NCI-H526 treated with DMSO at 0.1 percent for 48 hours (cell line): ENCODE data around the gene IFT22.
A peak's percentile ranks its signal among the peaks of the same experiment; 100 is the strongest.
"Not testable (repeated sequence)": the region's sequence is repeated elsewhere in the genome, so short reads cannot be mapped to it uniquely, and the experiment has no call there.

Source experiments
- DNase-seq: peaks from one replicate; lab custom pipeline; 2025; lab: John Stamatoyannopoulos, UW

The IFT22 gene

DNA sequence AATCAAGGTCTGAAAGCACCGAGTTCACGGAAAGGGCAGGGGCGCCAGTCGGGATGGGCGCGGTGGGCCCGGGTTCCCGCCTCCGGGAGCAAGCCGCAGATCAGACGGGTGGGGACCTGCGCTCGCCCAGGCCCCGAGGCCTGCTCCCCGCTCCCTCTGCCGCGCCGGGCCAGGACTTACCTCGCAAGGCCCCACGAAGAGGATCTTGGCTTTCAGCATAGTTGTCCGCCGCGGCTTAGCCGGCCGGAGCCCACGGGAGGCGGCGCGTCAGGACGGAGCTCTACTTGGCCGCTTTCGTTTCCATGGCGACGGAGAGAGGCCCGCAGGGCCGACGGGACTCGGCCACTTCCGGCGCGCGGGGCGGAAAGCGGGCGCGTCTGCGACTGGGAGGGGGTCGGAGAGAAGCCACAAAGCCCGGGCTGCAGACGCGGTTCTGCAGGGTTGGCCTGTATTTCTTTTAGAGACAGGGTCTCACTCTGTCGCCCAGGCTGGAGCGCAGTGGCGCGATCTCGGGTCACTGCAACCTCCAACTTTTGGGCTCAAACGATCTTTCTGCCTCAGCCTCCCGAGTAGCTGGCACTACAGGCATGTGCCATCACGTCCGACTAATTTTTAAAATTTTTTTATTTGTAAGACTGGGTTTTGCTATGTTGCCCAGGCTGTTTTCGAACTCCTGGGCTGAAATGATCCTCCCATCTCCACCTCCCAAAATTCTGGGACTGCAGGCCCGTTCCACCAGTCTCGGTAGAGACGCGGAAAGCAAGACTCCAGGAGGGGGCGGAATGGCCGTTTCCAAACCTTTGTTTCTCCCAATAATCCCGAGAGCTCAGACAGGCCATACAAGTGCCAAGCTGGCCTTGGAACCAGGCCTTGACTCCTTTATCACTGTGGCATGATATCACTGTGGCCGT is at the start of gene IFT22:
Gene IFT22, minus strand, starts transcription at position 322 of the 911 bp plus-strand sequence. Its CDS starts 103 bp downstream, at position 219.
- DNase-seq = peak; percentile 81

DNA sequence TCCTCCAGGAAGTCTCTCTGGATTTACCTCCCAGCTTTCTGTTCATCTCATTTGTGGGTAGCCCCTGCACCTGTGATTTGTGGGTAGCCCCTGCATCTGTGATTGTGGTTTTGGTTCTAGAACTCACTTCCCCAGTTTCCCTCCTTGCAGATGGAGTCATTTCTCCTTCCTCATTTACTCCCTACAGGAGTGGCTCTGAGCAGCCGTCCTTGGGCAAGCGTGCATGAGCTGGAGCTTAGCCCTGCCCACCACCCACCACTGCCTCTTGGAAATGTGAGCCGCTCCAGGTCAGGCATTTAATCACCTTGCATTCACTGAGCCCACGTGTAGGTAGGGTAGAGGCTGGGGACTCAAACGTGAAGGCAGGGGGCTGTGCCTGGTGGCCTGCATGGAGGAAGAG is 49.2 kb upstream of the IFT22 start:
- no peak for DNase-seq

DNA sequence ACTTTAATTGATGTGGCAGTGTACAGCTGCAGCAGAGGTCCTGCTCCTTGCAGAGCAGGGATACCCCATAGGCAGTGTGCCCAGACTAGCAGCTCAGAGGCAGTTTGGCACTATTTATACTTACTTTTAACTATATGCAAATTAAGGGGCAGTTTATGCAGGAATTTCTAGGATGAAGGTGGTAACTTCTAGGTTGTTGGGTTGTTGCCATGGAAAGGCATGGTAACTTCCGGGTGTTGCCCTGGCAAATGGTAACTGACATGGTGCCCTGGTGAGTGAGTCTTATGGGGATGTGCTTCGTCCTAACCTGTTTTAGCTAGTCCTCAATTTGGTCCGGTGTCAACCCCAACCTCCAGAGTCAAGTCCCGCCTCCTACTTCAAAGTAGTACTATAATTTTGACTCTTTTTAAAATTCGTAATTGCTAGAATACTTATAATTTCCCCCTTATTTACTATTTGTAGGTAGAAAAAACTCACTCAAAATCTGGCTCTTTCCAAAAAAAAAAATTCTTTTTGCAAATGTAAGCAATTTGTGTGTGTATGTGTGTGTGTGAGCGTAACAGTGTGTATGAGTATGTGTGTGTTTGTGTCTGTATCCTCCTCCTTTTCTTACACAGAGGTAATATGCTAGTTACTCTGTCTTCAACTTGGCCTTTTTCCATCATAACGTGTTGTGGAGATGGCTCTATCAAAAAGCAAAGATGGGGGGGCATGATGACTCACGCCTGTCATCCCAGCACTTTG is 47.0 kb upstream of the IFT22 start:
- no peak for DNase-seq

DNA sequence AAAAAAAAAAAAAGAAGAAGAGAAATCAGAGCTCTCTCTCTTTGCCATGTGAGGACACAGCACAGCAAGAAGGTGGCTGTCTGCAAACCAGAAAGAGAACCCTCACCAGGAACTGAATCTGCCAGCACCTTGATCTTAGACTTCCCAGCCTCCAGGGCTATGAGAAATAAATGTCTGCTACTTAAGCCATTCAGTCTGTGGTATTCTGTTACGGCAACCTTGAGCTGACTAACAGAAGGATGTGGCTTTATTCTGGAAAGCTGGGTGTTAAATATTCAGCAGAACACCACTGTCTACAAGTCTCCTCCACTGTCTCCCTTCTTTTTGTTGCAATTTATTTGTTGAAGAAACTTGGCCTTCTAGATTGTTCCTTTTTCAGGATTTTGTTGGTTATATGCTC is 46.1 kb upstream of the IFT22 start:
- DNase-seq = no peak

DNA sequence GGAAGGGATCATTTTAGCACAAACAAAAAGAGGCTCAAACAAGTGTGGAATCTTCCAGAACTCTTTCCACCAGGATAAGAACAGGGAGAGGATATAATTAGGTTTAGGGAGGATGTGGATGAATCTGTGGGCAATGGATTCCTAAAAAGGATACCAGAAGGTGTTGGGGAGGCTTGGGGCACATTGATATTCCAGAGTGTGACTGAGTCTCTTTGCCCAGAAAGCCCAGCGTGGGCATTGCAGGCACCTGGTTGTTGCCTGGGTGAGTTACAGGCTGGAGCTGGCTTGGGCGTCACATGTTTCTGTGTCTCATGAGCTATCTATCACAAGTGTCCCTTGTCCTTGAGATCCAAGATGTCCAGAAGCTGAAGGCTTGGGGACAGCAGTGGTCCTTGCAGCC is 44.3 kb upstream of the IFT22 start:
- DNase-seq = no peak

DNA sequence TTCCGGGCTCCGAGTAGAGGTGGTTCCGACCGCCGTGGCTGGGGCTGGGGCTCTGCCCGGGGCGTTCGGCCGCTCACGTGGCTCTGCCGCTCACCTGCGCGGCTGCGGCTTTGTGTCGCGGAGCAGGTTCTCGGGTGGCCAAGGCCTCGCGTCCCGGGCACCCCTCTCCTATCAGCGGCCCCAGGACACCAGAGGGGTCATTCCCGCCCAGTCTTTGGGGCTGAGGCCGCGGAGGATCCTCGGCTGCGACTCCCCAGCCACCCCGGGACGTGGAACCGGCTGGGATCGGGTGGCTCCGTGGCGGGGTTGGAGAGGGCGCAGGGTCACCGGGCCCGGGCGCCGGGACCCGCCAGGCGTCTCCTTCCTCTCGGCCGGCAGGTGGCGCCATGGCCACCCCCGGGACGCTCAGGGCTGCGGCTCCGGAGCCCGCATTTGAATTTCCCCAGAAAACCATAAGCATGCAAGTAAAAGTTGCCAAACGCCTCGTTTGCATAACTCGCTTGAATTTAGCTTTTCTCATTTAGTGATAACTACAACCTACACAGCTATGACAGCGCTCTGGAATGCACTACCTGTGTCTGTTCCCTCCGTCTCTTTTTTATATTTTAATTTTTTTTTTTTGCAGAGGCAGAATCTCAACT is 42.2 kb upstream of the IFT22 start:
- peak; percentile 82 for DNase-seq

DNA sequence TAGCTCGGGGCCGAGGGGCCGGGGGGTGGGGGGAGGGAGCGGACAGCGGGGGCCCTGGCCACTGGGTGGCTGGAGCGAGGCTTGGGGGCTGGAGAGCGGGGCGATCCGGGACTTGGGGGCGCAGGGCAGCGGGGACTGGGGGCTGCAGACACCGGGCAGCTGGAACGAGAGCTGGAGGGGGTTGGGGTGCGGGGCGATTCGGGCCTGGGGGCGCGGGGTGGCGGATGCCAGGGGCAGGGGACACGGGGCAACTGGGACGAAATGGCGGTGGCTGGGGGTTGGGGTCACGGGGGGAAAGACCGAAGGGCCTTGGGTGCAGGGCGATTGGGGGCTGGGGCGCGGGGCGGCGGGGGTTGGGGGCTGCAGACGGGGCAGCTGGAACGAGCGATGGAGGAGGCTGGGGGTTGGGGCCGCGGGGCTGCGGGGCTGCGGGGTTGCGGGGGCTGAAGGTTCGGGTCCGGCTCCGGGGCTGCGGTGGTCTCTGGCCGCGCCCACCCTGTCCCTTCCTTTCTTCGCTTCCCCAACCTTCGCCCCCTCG is 41.7 kb upstream of the IFT22 start:
- no peak for DNase-seq

DNA sequence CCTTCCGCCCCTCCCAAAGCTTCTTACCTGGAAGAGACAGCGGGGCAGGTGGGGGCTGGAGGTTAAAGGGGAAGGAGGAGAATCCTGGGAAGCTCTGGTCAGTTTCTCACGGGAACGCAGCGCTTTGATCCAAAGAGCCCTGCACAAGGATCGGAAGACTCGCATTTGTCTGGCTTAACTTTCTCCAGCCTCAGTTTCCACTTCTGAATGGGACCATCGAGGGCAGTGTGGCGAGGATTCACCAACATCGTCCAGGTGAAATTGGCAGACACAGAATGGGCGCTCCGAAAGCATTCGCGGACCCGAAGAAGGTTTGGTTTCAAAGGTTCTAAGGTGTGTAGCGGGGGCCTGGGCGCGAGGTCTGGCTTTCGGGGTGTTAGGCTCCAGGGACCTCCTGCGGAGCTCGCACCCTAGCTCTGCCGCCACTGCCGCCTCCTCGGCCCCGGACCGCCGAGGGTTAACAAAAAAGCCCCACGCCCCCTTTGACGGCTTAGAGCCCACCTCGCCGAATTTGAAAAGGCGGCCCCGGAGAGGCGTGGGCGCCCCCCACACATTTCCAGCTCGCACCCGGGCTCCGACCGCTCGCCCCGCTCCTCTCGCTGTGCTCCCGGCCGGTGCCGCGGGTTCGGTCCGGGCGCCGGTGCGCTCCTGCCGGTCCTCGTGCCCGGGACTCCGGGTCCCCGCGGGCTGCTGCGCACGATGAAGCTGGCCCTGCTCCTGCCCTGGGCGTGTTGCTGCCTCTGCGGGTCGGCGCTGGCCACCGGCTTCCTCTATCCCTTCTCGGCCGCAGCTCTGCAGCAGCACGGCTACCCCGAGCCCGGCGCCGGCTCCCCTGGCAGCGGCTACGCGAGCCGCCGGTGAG is 41.0 kb upstream of the IFT22 start, which contains the start of gene COL26A1:
Gene COL26A1, plus strand, starts transcription at position 542 of the 862 bp plus-strand sequence. Its CDS starts 158 bp downstream, at position 700.
- peak; percentile 24 for DNase-seq

DNA sequence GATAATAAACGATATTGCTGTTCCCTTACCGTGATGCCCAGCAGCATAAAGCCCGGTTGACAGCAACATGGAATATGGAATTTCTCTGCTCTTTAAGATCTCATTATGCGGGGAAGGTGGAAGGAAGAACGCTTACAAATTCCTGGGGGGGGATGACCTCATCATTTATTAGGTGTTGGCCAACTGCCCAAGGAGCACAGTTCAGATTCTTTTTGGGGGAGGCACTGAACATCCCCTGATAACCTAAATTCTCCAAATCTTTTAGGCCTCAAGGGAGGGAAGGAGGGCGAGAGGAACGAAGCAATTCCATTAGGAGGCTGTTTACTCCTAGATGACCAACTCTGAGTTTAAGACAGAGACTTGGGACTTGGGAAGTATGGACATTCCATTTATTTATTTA is 35.8 kb upstream of the IFT22 start:
- no peak for DNase-seq

DNA sequence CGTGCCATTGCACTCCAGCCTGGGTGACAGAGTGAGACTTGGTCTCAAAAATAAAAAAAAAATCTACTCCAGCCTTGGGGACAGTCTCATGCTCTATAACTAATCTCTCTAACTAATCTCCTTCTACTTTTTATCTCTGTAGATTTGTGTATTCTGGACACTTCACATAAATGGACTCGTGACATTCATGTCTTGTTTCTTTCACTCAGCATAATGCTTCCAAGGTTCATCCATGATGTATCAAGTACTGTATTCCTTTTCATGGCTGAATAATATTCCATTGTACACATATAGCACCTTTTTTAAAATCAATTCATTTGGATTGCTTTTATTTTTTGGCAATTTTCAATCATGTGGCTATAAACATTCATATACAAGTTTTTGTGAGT is 31.3 kb upstream of the IFT22 start:
- DNase-seq = no peak

DNA sequence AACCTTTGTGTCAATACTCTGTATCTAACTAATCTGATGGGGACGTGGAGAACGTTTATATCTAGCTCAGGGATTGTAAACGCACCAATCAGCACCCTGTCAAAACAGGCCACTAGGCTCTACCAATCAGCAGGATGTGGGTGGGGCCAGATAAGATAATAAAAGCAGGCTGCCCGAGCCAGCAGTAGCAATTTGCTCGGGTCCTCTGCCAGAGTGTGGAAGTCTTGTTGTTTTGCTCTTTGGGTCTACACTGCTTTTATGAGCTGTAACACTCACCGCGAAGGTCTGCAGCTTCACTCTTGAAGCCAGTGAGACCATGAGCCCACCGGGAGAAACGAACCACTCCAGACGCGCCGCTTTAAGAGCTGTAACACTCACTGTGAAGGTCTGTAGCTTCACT is 27.7 kb upstream of the IFT22 start:
- DNase-seq = peak; percentile 22

DNA sequence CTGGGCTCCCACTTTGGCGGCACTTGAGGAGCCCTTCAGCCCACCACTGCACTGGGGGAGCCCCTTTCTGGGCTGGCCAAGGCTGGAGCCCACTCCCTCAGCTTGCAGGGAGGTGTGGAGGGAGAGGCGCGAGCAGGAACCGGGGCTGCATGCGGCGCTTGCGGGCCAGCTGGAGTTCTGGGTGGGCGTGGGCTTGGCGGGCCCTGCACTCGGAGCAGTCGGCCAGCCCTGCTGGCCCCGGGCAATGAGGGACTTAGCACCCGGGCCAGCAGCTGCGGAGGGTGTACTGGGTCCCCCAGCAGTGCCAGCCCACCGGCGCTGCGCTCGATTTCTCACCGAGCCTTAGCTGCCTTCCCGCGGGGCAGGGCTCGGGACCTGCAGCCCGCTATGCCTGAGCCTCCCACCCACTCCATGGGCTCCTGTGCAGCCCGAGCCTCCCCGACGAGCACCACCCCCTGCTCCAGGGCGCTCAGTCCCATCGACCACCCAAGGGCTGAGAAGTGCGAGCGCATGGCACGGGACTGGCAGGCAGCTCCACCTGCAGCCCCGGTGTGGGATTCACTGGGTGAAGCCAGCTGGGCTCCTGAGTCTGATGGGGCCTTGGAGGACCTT is 26.9 kb upstream of the IFT22 start:
- DNase-seq = not testable (repeated sequence)

DNA sequence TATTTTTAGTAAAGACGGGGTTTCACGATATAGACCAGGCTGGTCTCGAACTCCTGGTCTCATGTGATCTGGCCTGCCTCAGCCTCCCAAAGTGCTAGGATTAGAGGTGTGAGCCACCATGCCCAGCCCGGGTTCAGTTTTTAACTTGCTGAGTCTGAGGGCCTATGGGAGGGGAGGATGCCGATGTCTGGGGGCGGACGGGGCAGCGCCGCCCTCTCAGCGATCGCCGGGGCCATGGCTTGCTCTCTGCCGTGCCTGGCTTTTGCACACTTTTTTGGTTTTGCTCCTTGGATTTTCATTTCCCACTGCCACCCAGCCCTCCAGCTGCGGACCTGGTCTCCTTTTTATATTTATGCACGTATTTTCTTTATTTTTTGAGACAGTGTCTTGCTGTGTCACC is 25.9 kb upstream of the IFT22 start:
- no peak for DNase-seq

DNA sequence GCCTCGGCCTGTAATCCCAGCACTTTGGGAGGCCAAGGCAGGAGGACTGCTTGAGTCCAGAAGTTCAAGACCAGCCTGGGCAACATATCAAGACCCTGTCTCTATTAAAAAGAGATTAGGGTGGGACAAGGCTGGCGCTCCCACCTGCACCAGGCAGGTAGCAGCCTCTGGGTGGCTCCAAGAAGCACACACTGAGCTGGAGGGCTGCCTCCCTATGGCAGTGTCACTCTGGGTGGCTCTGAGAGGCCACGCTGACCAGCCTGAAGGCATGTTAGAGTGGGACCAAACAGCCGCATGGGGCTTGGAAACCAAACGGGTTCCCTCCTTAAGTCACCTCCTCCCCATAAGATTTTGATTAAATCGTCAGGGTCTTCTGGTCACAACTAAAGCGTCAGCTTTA is 21.3 kb upstream of the IFT22 start:
- no peak for DNase-seq

DNA sequence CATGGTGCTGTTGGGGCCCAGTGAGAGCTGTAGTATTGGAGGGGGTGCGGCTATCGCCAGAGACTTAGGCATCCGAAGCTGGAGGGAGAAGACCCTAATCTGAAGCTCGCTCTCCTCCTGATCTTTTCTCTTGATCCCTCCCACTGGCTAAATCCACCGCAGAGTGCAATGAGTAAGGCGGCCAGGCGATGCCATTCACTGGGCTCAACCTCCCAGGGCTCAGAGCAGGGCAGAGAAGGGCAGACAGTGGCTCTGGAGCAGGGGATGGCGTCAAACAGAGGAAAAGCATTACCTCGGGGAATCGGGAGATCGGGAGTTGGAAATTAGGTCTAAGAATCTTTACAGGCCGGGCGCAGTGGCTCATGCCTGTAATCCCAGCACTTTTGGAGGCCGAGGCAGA is 18.8 kb upstream of the IFT22 start:
- DNase-seq = no peak

DNA sequence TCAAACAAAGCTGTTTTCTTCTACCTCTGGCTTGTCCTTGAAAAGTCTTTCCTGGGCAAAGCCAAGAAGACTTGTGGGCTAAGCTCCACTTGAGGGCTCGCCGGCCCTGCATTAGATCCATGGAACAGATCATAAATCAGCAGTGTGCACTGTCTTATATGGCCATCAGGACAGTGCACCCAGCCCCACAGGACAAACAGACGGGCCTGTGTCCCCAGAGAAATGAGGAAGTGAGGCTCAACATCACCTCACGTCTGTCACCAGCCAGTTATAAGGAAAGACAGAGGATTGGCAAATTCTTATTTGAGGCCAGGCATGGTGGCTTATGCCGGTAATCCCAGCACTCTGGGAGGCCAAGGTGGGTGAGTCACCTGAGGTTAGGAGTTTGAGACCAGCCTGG is 12.3 kb upstream of the IFT22 start:
- DNase-seq = no peak

DNA sequence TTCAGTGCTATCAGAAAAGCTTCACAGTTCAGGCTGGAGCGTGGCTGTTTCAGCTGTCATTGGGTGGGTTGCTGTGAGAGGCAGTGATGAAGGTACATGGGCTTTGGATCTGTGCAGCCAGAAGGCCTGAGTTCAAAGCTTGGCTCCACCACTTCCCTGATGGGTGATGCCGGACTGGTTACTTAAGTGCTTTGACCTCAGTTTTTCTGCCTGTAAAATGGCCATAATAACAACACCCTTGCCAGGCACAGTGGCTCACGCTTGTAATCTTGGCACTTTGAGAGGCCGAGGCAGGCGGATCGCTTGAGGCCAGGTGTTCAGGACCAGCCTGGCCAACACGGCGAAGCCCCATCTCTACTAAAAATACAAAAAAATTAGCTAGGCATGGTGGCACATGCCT is 10.4 kb upstream of the IFT22 start:
- DNase-seq = no peak

DNA sequence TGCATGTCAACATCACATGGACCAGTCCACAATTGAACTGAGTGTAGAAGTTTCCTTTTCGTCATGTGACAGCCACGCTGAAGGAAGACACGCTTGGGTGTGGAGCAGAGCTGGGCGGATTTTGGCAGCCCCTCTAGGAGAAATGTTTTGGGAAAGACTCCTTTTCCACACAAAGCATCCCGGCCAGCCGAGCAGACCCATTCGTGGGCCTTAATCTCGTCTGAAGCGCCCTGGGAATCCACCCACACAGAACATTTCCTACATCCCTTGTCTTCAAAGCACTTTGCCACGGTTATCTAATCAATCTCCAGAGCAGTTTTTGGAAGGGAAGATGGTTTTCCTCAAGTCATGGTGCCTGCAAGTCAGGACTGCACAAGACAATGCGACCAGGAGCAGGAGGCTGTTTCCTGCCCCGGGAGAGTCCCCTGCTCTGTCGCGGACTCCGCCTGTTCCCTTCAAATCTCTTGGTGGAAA is 8.4 kb upstream of the IFT22 start:
- no peak for DNase-seq

DNA sequence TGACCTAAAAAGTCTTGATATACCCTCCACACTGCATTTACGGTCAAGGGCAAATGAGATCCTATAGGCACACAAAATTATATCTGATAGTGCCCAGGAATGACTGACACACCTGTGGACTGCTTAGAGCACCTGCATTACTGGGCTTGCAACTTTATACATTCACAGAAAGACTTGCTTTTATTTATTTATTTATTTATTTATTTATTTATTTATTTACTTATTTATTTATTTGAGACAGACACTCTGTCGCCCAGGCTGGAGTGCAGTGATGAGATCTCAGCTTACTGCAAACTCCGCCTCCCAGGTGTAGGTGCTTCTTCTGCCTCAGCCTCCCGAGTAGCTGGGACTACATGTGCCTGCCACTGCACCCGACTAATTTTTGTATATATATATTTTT is 6.5 kb upstream of the IFT22 start:
- no peak for DNase-seq

DNA sequence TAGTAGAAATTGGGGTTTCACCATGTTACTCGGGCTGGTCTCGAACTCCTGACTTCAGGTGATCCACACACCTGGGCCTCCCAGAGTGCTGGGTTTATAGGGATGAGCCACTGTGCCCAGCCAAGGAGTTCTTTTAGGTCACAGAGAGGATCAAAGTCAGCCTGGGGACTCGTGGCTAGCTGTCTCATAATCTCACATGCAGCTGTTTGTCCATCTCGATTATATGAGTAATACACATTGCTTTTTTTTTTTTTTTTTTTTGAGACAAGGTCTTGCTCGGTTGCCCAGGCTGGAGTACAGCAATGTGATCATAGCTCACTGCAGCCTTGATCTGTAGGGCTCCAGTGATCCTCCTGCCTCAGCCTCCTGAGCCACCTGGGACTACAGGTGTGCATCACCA is 2.2 kb downstream of the IFT22 start:
- no peak for DNase-seq

DNA sequence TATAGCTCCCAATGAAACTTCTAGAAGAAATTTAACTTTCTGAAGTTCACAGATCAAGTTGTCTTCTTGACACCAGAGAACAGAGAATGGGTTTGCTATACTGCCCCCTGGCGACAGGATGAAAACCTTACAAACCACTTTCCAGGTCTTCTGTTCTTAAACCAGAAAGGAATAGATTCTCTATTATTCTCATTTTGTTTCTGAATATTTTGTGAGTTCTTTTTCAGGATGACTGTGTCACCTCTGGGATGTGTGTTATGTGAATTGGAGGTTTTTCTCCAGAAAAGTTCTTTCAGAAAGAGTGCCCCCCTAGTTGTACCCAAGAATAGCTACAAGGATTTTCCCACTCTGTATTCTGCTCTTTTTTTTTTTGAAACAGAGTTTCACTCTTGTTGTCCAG is 6.3 kb downstream of the IFT22 start:
- no peak for DNase-seq
